Measurements from ENCODE around the gene AKAP9.

- TF ChIP-seq CTCF (IDR thresholded peaks at IDR 0.05) (no peak), POLR2A (IDR thresholded peaks at IDR 0.05) (no peak)
Observed at GRCh38 chr7:92150450-92151017, 209.9 kb downstream of the AKAP9 start.
